SK-N-SH treated with all-trans-retinoic acid at 6 μM for 48 hours (cell line): ENCODE results near the gene CT45A8.
"Not testable (repeated sequence)": the region's sequence is repeated elsewhere in the genome, so short reads cannot be mapped to it uniquely, and the experiment has no call there.

ENCODE experiments used
- ATAC-seq: fragments of 200-7000 bp; cut with Tn5 transposase; 3 replicates; pipeline ENCODE4 v1.9.1; 2020; ENCODE audit warnings: mild to moderate bottlenecking, moderate library complexity

CT45A8 gene

DNA sequence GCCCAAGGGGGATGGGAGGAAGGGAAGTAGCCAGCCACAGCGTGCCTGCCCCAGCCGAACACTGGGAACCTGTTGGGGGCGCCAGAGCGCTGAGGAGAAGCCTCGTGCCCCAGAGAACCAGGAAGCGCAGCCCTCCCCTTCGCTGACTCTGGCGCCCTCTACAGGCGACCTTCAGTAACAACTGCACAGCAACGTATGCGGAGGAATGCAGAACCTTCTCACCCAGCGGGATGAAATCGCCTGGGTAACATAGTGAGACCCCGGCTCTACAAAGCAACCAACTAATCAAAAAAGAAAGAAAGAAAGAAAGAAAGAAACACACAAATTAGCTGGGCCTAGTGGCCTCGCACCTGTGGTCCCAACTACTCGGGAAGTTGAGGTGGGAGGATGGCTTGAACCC, 51.7 kb downstream of the CT45A8 start, which contains the start of gene CT45A6:
CT45A6 (minus strand) TSS at position 101 of the 400 bp plus-strand sequence. CDS start 3,794 bp downstream, outside the sequence.
- ATAC-seq = not testable (repeated sequence)
